ENCODE measurements around the gene ACTL10. TPM values are rescaled to one million over a fixed set of nuclear protein-coding genes. Genes with fewer than 3 reads are reported as not detected.

ACTL10 gene
- total RNA-seq, 1 experiment from 2014 or later: 0.46 TPM

DNA sequence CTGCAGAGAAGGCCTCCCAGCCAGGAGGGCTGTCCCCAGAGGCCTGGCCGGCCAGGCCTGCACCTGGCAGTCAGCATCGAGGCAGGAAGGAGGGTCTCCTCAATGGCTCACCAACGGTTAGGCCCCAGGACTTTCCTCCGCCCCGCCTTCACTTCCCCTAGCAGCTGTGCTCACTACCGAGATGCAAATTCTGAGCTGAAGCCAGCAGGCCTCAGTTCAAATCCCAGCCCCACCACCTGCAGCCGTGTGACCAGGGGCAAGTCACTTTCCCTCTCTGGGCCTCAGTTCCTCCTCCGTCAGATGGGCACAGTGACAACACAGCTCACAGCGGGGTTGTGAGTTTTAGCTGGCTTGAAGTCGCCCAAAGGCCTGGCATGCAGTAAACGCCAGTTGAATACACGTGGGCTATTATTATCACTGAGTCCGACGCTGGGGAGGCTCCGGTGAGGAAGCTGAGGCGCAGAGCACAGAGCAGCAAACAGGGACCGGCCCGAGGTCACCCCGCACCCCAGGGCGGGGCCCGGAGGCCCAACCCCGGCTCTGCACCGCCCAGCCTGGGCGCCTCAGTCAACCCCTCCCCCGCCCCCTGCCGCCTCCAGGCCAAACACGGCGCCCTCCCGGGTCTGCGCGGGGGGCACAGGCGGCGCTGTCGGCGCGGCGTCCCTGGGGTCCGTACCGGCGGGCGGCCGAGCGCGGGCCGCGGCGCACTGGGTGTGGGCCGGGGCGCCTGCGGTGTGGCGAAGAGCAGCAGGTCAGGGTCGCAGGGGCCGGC, 18.8 kb downstream of the ACTL10 start:
- peak overlapping the region; percentile 76 to 95 (median 94); a peak in 4 of 7 replicates for H3K27ac Mint-ChIP-seq
- Histone ChIP-seq H3K23ac (ENCODE audit: insufficient read length, low read depth, low read length) (no peak overlapping the region), H3K56ac (ENCODE audit: insufficient read length, low read depth, low read length) (no peak overlapping the region), H4K5ac (ENCODE audit: insufficient read length, low read depth, low read length) (no peak overlapping the region), H2BK12ac (ENCODE audit: insufficient read length, low read depth, low read length) (no peak overlapping the region), H3K23me2 (ENCODE audit: insufficient read length, low read depth, low read length, poor library complexity, severe bottlenecking) (peaks cover 10% of the 10 kb centered on the region), H2BK20ac (ENCODE audit: low read depth, low read length, poor library complexity, severe bottlenecking) (no peak overlapping the region), H3T11ph (ENCODE audit: low read length) (no peak overlapping the region), H4K8ac (replicated peaks; ENCODE audit: insufficient read length, low read depth, low read length) (no peak overlapping the region), H3K27me3 (ENCODE audit: insufficient read depth, low read length) (no peaks in the 10 kb centered on the region), H4K91ac (ENCODE audit: insufficient read length, low read depth, low read length) (no peak overlapping the region), H3K79me1 (ENCODE audit: insufficient read depth, low read depth, low read length, poor library complexity, severe bottlenecking) (no peaks in the 10 kb centered on the region), H3K14ac (ENCODE audit: insufficient read depth, low read length) (peak overlapping the region; percentile 51), H2AK5ac (ENCODE audit: insufficient read length, low read length) (no peak overlapping the region), H2BK5ac (ENCODE audit: insufficient read length, low read length) (no peak overlapping the region), H2BK120ac (ENCODE audit: low read depth, low read length, poor library complexity, severe bottlenecking) (no peak overlapping the region), H3K27ac (ENCODE audit: insufficient read length, low read depth, low read length) (no peak overlapping the region), H2BK15ac (ENCODE audit: low read depth, low read length) (no peak overlapping the region), H3K18ac (ENCODE audit: insufficient read length, low read depth, low read length) (peak overlapping the region; percentile 5), H3K9ac (ENCODE audit: extremely low read depth, insufficient read length, low read length) (peak overlapping the region; percentile 53), H3K79me2 (ENCODE audit: insufficient read depth, low read length) (peaks cover 7% of the 10 kb centered on the region; the same call in 1 of the 2 replicates), H3K4me2 (ENCODE audit: insufficient read depth, insufficient read length, low read length) (peak overlapping the region; percentile 67), H3K4me1 (ENCODE audit: insufficient read depth, low read length) (no peaks in the 10 kb centered on the region), H2AFZ (ENCODE audit: low read length) (no peak overlapping the region), H3K4ac (ENCODE audit: low read depth, low read length) (no peak overlapping the region), H3K9me3 (ENCODE audit: control insufficient read depth, low read depth, low read length) (no peaks in the 10 kb centered on the region), H4K20me1 (ENCODE audit: control insufficient read depth, insufficient read depth, insufficient read length) (no peaks in the 10 kb centered on the region)
- H3K4me1 Mint-ChIP-seq: peaks cover 31 to 35% of the 10 kb centered on the region in 2 experiments
- H3K9me3 Mint-ChIP-seq: no peaks in the 10 kb centered on the region
- peaks cover 40% of the 10 kb centered on the region for H3K27me3 Mint-ChIP-seq (ENCODE audit: low read depth)
- WGBS (ENCODE audit: extremely low coverage, insufficient read length, low lambda C conversion rate): no CpG with 5 or more reads among the region's 53 CpGs
- H3K36me3 Mint-ChIP-seq (ENCODE audit: insufficient read depth in 1 of 3, low read depth in 3 of 3): peaks cover 1 to 21% (median 6%) of the 10 kb centered on the region in 3 experiments; a peak in 5 of 7 replicates
- peak; percentile 82 for DNase-seq
- H3K4me3 Mint-ChIP-seq: peak overlapping the region; percentile 86 to 92
- TF ChIP-seq, protein P1, sequence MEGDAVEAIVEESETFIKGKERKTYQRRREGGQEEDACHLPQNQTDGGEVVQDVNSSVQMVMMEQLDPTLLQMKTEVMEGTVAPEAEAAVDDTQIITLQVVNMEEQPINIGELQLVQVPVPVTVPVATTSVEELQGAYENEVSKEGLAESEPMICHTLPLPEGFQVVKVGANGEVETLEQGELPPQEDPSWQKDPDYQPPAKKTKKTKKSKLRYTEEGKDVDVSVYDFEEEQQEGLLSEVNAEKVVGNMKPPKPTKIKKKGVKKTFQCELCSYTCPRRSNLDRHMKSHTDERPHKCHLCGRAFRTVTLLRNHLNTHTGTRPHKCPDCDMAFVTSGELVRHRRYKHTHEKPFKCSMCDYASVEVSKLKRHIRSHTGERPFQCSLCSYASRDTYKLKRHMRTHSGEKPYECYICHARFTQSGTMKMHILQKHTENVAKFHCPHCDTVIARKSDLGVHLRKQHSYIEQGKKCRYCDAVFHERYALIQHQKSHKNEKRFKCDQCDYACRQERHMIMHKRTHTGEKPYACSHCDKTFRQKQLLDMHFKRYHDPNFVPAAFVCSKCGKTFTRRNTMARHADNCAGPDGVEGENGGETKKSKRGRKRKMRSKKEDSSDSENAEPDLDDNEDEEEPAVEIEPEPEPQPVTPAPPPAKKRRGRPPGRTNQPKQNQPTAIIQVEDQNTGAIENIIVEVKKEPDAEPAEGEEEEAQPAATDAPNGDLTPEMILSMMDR (conservative IDR thresholded peaks at IDR 0.05): 0 out of 3 replicates have a peak, but pooled peaks have one; percentile 8

All from H9 (cell line).